Mesodermal cell (in vitro differentiated cells): ENCODE data around the gene KAT6B.

Source experiments
- H3K27ac ChIP-seq: 2 replicates; pipeline ENCODE4 v1.7.0; 2013; ENCODE audit warnings: mild to moderate bottlenecking, low read depth, low read length, moderate library complexity; ENCODE audit not compliant: severe bottlenecking
- H3K36me3 ChIP-seq: 2 replicates; pipeline ENCODE4 v1.7.1; 2013; ENCODE audit warnings: mild to moderate bottlenecking, low read length, moderate library complexity; ENCODE audit not compliant: control insufficient read depth, insufficient read depth
- H3K4me1 ChIP-seq: one replicate; pipeline ENCODE4 v1.7.1; 2013; ENCODE audit warnings: mild to moderate bottlenecking, low read length; ENCODE audit not compliant: insufficient read depth, control insufficient read depth, poor library complexity, severe bottlenecking
- H3K4me3 ChIP-seq: 2 replicates; pipeline ENCODE4 v1.7.0; 2013; ENCODE audit warnings: low read length, control low read depth, mild to moderate bottlenecking; ENCODE audit not compliant: insufficient read depth, poor library complexity, severe bottlenecking; ENCODE audit errors: extremely low read depth
- H3K9me3 ChIP-seq: 2 replicates; pipeline ENCODE4 v1.7.1; 2013; ENCODE audit warnings: mild to moderate bottlenecking, low read length, moderate library complexity; ENCODE audit not compliant: control insufficient read depth
- WGBS, 2 experiments: methylation state at CpG; one replicate each; pipeline ENCODE4 v1.1.5; 2013; ENCODE audit warnings: missing lambda C conversion rate in 2 of 2; ENCODE audit not compliant: insufficient coverage in 2 of 2; 5-methylcytosine and 5-hydroxymethylcytosine counted together

Gene KAT6B

DNA sequence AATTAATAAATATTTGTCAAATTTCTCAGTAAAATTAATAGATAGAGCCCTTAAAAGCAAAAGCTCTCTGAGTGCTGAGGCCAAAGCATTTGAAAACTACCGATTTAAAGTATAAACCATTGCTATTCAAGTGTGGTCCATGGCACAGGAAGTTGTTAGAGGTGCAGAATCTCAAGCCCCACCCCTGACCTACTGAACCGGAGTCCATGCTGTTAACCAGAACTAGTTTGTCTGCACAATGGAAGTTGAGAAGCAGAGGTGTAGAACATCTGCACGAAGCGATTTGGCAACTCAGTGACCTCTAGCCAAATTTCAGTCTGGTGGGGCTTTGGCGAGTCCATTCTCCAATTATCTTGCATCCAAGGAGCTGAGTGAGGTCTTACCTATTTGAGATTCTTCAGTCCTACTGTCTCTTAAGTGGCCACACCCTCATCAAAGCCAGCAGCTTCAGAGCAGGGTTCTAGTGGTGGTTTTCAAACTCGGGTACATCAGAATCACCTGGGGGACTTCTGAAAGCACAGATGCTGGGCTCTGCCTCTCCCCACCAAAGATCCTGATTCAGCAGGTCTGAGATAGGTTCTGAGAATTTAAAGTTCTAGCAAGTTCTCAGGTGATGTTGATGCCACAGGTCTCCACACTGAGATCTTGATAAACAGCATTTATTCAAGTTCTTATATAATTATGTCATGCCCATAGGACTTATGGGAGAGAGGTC lies 188.3 kb downstream of the KAT6B start:
- H3K4me1 ChIP-seq, result no peaks in the 10 kb centered on the region
- H3K36me3 ChIP-seq, result no peaks in the 10 kb centered on the region
- 100% methylated on average over 3 to 4 of the region's 6 CpGs for WGBS, 2 experiments
- no peaks in the 10 kb centered on the region for H3K9me3 ChIP-seq
- H3K27ac ChIP-seq, result no peak overlapping the region
- H3K4me3 ChIP-seq, result no peak overlapping the region

DNA sequence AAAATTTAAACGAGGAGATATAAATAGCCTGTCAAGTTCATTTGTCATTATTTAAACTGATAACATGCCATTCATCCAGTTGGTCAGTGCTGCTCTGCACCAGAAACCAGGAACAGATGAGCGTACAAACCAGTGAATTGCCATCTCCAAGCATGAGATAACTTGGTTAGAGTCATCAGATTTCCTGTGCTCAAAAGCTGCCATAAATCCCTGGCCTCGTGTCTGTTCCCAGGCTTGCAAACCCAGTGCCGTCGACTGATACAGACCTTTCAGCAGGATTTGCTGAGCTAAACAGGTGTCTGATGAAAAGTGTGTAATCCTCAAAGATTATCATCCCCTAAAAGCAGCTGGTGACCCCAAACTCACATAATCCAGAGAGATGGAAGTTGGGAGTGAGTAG lies 189.0 kb downstream of the KAT6B start:
- H3K4me3 ChIP-seq, result no peak overlapping the region
- H3K36me3 ChIP-seq, result no peaks in the 10 kb centered on the region
- 91 to 100% methylated on average over 2 of the region's 5 CpGs for WGBS, 2 experiments
- H3K4me1 ChIP-seq, result no peaks in the 10 kb centered on the region
- no peak overlapping the region for H3K27ac ChIP-seq
- H3K9me3 ChIP-seq, result no peaks in the 10 kb centered on the region

DNA sequence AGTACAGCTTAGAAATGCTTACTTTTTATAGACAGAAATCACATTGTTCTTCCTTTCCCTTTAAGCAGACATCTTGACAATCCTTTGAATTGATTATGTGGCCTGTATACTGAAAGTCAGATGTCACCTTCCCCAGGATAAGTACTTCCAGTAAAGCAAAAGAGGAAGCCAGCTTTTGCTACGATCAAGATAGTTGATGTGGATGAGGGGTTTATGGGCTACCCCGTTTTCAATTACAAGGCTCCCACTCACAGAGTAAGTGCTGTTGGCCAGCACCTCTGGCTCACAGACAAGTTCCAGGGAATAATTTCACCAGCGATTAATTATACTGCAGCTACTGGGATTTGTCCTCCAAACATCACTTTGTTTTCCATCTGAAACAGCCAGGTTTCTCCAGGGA lies 189.9 kb downstream of the KAT6B start:
- peaks cover 4% of the 10 kb centered on the region for H3K36me3 ChIP-seq
- no peak overlapping the region for H3K27ac ChIP-seq
- H3K4me1 ChIP-seq, result no peaks in the 10 kb centered on the region
- WGBS, 2 experiments, result 88 to 100% methylated on average over 1 to 2 of the region's 3 CpGs
- no peaks in the 10 kb centered on the region for H3K9me3 ChIP-seq
- no peak overlapping the region for H3K4me3 ChIP-seq

DNA sequence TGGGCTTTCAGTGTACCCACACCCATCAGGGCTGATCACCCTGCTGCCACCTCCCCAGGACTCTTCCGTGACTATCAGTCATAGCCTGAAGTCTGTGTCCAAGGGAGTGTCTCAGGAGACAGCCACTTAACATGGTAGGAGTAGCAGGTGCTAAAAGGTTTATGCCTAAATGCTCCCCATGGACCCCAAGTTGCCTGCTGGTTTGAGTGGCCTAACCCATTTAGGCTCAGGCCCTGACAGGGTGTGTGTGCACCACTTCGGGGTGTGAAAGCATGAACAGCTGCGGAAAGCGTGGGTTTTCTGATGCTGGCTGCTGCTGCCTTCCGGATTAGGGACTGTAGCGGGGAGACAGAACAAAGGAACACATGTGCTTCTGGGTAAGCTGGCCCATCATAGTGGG lies 191.9 kb downstream of the KAT6B start:
- H3K9me3 ChIP-seq, result no peaks in the 10 kb centered on the region
- no peaks in the 10 kb centered on the region for H3K4me1 ChIP-seq
- no peak overlapping the region for H3K4me3 ChIP-seq
- H3K36me3 ChIP-seq, result peaks cover 8% of the 10 kb centered on the region
- WGBS, 2 experiments, result 91 to 97% methylated on average over 6 of the region's 6 CpGs
- H3K27ac ChIP-seq, result no peak overlapping the region

DNA sequence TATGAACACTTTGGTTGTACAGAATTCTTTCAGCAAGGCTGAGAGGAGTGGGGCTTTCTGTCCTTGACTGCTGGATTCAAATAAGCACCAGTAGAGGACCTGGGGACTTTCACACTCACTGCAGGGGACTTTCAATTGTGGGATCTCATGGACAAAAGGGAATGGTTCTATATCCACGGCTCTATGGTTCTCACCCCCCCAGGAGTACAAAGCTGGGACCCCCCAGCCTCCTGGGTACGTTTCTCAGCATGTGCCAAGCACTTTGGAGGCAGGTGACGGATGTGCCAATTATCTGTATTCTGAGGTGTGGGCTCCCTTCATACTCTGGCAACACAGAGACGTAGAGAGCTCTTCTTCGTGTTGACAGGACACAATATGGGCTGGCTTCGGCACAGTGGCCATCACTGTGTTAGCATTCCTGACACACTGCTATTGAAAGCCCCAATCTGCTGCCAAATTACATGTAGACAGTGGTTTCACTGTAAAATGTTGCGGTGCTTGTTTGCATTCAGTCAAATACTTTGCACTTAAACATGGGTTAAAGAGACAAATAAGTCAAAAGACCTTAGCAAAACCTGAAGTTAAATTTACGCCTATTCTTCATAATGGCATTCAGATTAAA lies 192.4 kb downstream of the KAT6B start:
- no peak overlapping the region for H3K27ac ChIP-seq
- H3K36me3 ChIP-seq, result peaks cover 10% of the 10 kb centered on the region
- H3K9me3 ChIP-seq, result no peaks in the 10 kb centered on the region
- WGBS, 2 experiments, result 80 to 86% methylated on average over 4 to 5 of the region's 8 CpGs
- H3K4me1 ChIP-seq, result no peaks in the 10 kb centered on the region
- no peak overlapping the region for H3K4me3 ChIP-seq

DNA sequence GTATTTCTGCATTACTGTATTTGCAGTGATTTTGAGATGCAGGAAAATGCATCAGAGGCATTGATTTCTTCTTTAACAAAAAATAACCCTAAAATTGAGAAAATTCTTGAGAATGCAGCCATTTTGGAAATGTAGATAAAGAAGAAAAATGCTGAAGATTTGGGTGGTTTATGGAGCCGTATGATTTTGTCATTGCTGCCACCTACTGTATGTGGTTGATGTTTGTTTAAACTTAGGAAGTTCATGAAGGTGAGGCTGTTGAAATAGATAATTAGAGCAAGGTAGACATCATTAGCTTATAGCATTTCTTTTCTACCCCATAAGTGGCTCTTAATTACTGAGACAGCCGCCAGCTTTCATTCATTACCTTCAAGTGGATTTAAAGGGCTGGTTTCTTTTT lies 193.0 kb downstream of the KAT6B start:
- H3K4me1 ChIP-seq, result no peaks in the 10 kb centered on the region
- H3K9me3 ChIP-seq, result no peaks in the 10 kb centered on the region
- H3K36me3 ChIP-seq, result peaks cover 10% of the 10 kb centered on the region
- WGBS, 2 experiments, result 62 to 90% methylated on average over 1 of the region's 2 CpGs
- no peak overlapping the region for H3K27ac ChIP-seq
- H3K4me3 ChIP-seq, result no peak overlapping the region

DNA sequence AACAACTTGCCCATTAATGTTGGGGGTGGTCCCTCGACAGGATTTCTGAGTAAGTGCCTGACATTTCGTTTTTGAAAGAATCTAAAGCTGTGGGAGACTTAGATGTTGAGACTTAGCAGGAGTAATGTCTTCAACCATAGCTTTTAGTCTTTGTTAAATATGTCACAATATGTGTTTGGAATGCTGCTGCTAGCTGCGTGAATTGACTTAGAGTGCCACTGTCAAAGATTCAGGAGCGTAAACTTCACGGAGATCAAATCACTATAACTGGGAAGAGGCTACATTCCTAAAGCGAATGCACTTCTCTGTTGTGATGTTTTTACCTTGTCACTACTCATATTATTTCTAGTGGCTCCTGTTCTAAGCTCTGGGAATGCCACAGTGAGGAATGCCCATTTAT lies 193.8 kb downstream of the KAT6B start:
- H3K9me3 ChIP-seq, result no peaks in the 10 kb centered on the region
- H3K36me3 ChIP-seq, result peaks cover 14% of the 10 kb centered on the region
- no peaks in the 10 kb centered on the region for H3K4me1 ChIP-seq
- H3K27ac ChIP-seq, result peak overlapping the region; percentile 13
- H3K4me3 ChIP-seq, result no peak overlapping the region
- WGBS, 2 experiments, result 69 to 87% methylated on average over 3 to 4 of the region's 6 CpGs

DNA sequence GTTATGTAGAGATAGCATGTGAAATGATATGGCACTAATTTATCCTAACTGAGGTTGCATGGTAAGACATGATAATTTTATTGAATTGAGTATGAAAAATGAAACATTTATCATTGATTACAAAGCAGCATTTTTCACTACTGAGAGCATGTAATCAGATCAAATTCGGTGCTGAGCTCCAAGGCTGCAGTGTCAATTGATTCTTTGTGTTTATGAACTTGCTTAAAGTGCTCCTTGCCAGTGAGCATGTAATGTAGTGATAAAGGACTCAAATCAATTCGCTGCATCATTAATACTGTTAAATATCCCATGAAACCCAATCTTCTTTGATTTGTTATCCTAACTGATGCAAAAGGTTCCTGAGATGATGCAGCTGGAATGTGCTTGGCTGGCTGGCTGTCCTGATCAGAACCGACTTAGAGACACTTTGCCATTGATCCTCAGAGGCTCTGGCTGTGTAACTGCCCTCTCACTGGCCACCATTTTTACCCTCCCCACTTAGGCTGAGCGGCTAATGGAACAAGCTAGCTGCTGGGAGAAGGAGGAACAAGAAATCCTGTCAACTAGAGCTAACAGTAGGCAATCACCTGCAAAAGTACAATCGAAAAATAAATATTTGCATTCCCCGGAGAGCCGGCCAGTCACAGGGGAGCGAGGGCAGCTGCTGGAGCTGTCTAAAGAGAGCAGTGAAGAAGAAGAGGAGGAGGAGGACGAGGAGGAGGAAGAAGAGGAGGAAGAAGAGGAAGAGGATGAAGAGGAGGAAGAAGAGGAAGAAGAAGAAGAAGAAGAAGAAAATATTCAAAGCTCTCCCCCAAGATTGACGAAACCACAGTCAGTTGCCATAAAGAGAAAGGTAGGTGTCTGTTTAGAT lies 195.2 kb downstream of the KAT6B start:
- Histone ChIP-seq H3K27ac (no peak overlapping the region), H3K4me1 (no peaks in the 10 kb centered on the region), H3K36me3 (peaks cover 18% of the 10 kb centered on the region), H3K9me3 (no peaks in the 10 kb centered on the region), H3K4me3 (no peak overlapping the region)
- 95% methylated on average over 5 to 8 of the region's 10 CpGs for WGBS, 2 experiments

DNA sequence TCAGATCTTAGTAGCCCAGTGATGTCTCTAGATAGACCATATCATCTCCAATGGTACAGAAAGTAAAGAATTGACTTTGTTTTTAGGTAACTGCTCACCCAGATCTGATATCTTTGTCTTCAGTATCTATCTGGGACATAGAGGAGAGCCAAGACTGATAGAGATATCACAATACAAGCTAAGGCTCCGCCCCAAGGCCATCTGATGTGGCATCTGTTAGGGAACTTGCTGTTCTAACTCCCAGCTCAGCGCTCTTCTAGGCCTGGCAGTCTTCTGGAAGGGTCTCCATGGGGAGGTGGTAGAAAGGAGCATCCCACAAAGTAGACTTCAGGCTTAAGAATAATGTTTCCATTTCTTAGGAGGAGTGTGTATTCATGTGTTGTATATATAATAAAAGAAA lies 196.7 kb downstream of the KAT6B start:
- Histone ChIP-seq H3K9me3 (no peaks in the 10 kb centered on the region), H3K36me3 (peaks cover 19% of the 10 kb centered on the region), H3K4me1 (no peaks in the 10 kb centered on the region), H3K27ac (no peak overlapping the region), H3K4me3 (no peak overlapping the region)
- 100% methylated on average over 1 of the region's 2 CpGs; no CpG with 5 or more reads in 1 of the 2 experiments for WGBS, 2 experiments

DNA sequence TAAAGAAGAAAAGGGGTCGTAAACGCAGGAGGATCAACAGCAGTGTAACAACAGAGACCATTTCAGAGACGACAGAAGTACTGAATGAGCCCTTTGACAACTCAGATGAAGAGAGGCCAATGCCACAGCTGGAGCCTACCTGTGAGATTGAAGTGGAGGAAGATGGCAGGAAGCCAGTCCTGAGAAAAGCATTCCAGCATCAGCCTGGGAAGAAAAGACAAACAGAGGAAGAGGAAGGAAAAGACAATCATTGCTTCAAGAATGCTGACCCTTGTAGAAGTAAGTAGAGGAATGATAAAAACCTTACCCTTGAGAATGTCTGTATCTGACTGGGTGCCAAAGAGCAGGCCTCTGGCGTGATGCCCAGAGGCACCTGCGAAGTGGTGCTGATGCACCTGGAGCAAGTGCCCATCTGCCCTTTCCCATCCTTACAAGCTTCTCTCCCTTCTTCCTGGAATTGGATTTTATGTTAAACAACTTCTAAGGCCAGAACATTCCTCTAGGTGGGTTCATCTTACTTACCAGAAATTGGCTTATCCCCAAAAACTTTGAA lies 198.6 kb downstream of the KAT6B start:
- Histone ChIP-seq H3K4me1 (no peaks in the 10 kb centered on the region), H3K4me3 (no peak overlapping the region), H3K27ac (no peak overlapping the region), H3K9me3 (no peaks in the 10 kb centered on the region), H3K36me3 (peaks cover 30% of the 10 kb centered on the region)
- WGBS, 2 experiments, result 95 to 100% methylated on average over 3 to 5 of the region's 5 CpGs
